Spleen (tissue), 11 donors: ENCODE data around the gene MAST4. TPM values are rescaled to one million over a fixed set of nuclear protein-coding genes. Genes with fewer than 3 reads are reported as not detected.

Experiments used
- DNase-seq: peaks from one replicate; pipeline ENCODE4 v3.0.0-alpha.2; 2020
- H3K27ac ChIP-seq, 8 donors: fragments of 200-600 bp; sonication (generic) in 7 of 8; 1 replicate in 4 of 8; 2 replicates in 4 of 8; pipeline versions ENCODE4 v1.5.0 to v1.8.0; 2016 to 2021; ENCODE audit warnings: inconsistent platforms in 4 of 8, mild to moderate bottlenecking in 4 of 8, moderate library complexity in 1 of 8
- H3K27me3 ChIP-seq, 7 donors: fragments of 200-600 bp; sonication (generic) in 6 of 7; replicated peaks in 1 of 7; 1 replicate in 4 of 7; 2 replicates in 3 of 7; pipeline versions ENCODE4 v1.5.0 to v1.8.0; 2016 to 2021; ENCODE audit warnings: inconsistent platforms in 3 of 7, mild to moderate bottlenecking in 1 of 7
- H3K36me3 ChIP-seq, 6 donors: fragments of 200-600 bp; sonication (generic) in 5 of 6; 1 replicate in 4 of 6; 2 replicates in 2 of 6; pipeline versions ENCODE4 v1.5.0 to v1.8.0; 2016 to 2021; ENCODE audit warnings: inconsistent platforms in 2 of 6
- H3K4me1 ChIP-seq, 6 donors: fragments of 200-600 bp; sonication (generic) in 5 of 6; 1 replicate in 3 of 6; 2 replicates in 3 of 6; pipeline versions ENCODE4 v1.5.0 to v1.8.0; 2016 to 2021; ENCODE audit warnings: inconsistent platforms in 3 of 6
- H3K4me3 ChIP-seq, 8 donors: fragments of 200-600 bp; sonication (generic) in 7 of 8; 1 replicate in 4 of 8; 2 replicates in 4 of 8; pipeline versions ENCODE4 v1.5.0 to v1.8.0; 2016 to 2021; ENCODE audit warnings: inconsistent platforms in 4 of 8, mild to moderate bottlenecking in 4 of 8, moderate library complexity in 2 of 8
- H3K9me3 ChIP-seq, 8 donors: fragments of 200-600 bp; sonication (generic) in 7 of 8; 1 replicate in 4 of 8; 2 replicates in 4 of 8; pipeline versions ENCODE4 v1.5.0 to v1.8.0; 2016 to 2021; ENCODE audit warnings: inconsistent platforms in 4 of 8
- POLR2A ChIP-seq, 3 donors: fragments of 450-650 bp; IDR thresholded peaks; one replicate each; pipeline ENCODE4 v1.5.1; 2017; ENCODE audit warnings: antibody characterized with exemption in 3 of 3, mild to moderate bottlenecking in 1 of 3
- POLR2AphosphoS5 ChIP-seq, 3 donors: sonication (generic); formaldehyde crosslinking; IDR thresholded peaks; one replicate each; pipeline ENCODE4 v1.5.1; 2017; ENCODE audit warnings: antibody characterized with exemption in 3 of 3
- WGBS, 5 donors: extraction: QIAGEN DNeasy Blood & Tissue Kit in 3 of 5; methylation state at CpG; one replicate each; pipeline versions ENCODE4 v1.1.5 to v1.1.7; 2013 to 2018; 5-methylcytosine and 5-hydroxymethylcytosine counted together
- intact Hi-C: fragments of 100-400 bp; cut with DNase I; formaldehyde crosslinking; loops from one replicate; pipeline ENCODE4 v1.15.0; 2023; ENCODE audit warnings: low total_unique reads
- polyA plus RNA-seq, 3 donors: library from polyadenylated mRNA; stranded (reverse); fragments of 200-250 nt; gene quantifications; one replicate each; pipeline ENCODE4 v1.2.1, GENCODE V29; 2013
- total RNA-seq, 7 donors: library from RNA; depleted of rRNA in 3 of 7; stranded (reverse); fragments of >200 nt in 3 of 7; fragmentation: NEBNext Ultra II Directional in 4 of 7; extraction: Animal tissue kit (Norgen Biotek cat#: 25700) in 4 of 7; gene quantifications; one replicate each; pipeline versions ENCODE4 v1.1.0 to v1.2.1, GENCODE V29; 2016 to 2021
- TF ChIP-seq, protein P1 (sequence below), 11 experiments: fragments of 200-600 bp in 7 of 11; fragments of 450-650 bp in 4 of 11; sonication (generic) in 4 of 11; IDR thresholded peaks in 8 of 11; conservative IDR thresholded peaks in 3 of 11; 1 replicate in 7 of 11; 2 replicates in 4 of 11; pipeline versions ENCODE4 v1.4.0 to v1.8.0; 2016 to 2021; ENCODE audit warnings: antibody characterized with exemption in 11 of 11, inconsistent platforms in 4 of 11, mild to moderate bottlenecking in 1 of 11
- donor health status: healthy with polysubstance abuse.
- donor health status: DM: no; HTN: no; CAD: no; lungs with moderate emphysema.
- donor health status: DM: no; HTN: no; CAD: no.
- donor health status: Bipolar disorder and iron deficiency.
- donor health status: healthy.
- donor health status: DM: no; HTN: no; CAD: no.
- donor health status: DM: yes; HTN: yes; CAD: no.

The MAST4 gene
- total and polyA plus RNA-seq, 10 donors: 2.5 to 43.7 (median 25.4) TPM

DNA sequence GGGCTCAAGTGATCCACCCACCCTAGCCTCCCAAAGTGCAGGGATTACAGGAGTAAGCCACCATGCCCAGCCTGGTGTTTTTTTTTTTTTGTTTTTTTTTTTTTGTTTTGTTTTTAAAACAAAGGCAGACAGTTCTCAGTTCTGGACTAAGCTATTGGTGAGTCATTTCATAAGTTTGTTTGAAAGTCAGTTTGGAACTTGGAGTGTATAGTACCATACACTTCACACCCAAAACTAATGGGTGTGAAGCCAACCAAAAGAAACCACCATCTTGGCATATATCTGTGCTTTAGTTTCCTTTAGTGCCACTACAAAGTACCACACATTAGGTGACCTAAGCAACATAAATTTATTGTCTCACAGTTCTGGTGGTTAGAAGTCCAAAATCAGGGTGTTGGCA is 13.4 kb downstream of the MAST4 start:
- H3K36me3 ChIP-seq: no peaks in the 10 kb centered on the region
- no peak for DNase-seq
- H3K9me3 ChIP-seq: no peaks in the 10 kb centered on the region
- H3K27me3 ChIP-seq: no peaks in the 10 kb centered on the region
- intact Hi-C loops: no loop called here
- TF ChIP-seq POLR2A (IDR thresholded peaks at IDR 0.05) (no peak), POLR2AphosphoS5 (IDR thresholded peaks at IDR 0.05) (no peak)
- TF ChIP-seq, protein P1, sequence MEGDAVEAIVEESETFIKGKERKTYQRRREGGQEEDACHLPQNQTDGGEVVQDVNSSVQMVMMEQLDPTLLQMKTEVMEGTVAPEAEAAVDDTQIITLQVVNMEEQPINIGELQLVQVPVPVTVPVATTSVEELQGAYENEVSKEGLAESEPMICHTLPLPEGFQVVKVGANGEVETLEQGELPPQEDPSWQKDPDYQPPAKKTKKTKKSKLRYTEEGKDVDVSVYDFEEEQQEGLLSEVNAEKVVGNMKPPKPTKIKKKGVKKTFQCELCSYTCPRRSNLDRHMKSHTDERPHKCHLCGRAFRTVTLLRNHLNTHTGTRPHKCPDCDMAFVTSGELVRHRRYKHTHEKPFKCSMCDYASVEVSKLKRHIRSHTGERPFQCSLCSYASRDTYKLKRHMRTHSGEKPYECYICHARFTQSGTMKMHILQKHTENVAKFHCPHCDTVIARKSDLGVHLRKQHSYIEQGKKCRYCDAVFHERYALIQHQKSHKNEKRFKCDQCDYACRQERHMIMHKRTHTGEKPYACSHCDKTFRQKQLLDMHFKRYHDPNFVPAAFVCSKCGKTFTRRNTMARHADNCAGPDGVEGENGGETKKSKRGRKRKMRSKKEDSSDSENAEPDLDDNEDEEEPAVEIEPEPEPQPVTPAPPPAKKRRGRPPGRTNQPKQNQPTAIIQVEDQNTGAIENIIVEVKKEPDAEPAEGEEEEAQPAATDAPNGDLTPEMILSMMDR (IDR thresholded peaks at IDR 0.05 in 8 of 11, conservative IDR thresholded peaks at IDR 0.05 in 3 of 11): no peak
- H3K4me3 ChIP-seq: no peak overlapping the region
- H3K4me1 ChIP-seq: no peaks in the 10 kb centered on the region
- no peak overlapping the region for H3K27ac ChIP-seq

DNA sequence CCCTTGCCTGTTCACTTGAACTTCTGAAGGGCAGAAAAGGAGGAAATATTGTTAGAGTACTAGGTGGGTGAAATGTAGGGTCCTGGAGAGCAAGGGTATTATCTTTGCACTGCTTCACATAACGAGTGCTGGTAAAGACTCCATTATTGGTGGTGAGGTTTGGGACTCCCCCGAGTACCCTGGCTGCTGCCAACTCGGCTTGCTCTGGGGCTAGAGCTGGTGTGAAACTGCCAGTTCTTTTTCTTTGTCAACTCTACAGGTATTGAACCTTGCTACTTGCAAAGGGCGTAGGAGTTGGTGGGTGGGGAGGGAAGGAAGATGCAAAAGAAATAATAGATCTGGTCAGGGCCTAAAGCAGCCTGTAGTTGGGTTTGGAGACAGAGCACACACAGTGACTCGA is 16.0 kb downstream of the MAST4 start:
- no peak for DNase-seq
- no peak overlapping the region for H3K4me3 ChIP-seq
- peaks cover 0 to 16% (median 6%) of the 10 kb centered on the region in 6 donors for H3K4me1 ChIP-seq
- H3K36me3 ChIP-seq: no peaks in the 10 kb centered on the region
- H3K9me3 ChIP-seq: no peaks in the 10 kb centered on the region
- intact Hi-C loops: no loop called here
- TF ChIP-seq POLR2A (IDR thresholded peaks at IDR 0.05): no peak
- TF ChIP-seq, protein P1 (IDR thresholded peaks at IDR 0.05 in 8 of 11, conservative IDR thresholded peaks at IDR 0.05 in 3 of 11): no peak
- no peak for TF ChIP-seq POLR2AphosphoS5 (IDR thresholded peaks at IDR 0.05)
- 71 to 89% (median 77%) methylated on average over 5 of the region's 5 CpGs for WGBS, 5 donors
- peak overlapping the region in 1 of 8 donors; percentile 25 for H3K27ac ChIP-seq
- H3K27me3 ChIP-seq: no peaks in the 10 kb centered on the region

DNA sequence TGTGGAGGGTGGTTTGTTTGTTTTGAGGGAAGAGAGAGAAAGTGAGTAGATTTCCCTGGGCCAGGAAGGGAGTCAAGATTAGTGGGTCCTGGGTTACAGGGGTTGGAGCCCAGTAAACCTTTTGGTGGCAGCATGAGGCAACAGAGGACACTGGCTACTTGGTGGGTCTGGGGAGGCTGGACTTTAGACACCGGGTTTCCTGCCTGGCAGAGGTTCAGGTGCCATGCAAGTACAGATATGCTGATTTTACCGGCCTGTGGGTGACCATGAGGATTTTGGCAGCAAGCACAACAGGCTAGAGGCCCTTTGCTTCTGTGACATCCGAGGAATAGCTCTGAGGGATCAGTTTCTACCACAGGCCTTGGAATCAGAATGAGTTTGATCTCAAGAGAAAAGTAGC is 18.9 kb downstream of the MAST4 start:
- TF ChIP-seq, protein P1 (IDR thresholded peaks at IDR 0.05 in 8 of 11, conservative IDR thresholded peaks at IDR 0.05 in 3 of 11): no peak
- no peak for TF ChIP-seq POLR2A (IDR thresholded peaks at IDR 0.05)
- no peak for TF ChIP-seq POLR2AphosphoS5 (IDR thresholded peaks at IDR 0.05)
- intact Hi-C loops: no loop called here
- no peaks in the 10 kb centered on the region for H3K36me3 ChIP-seq
- DNase-seq: no peak
- WGBS, 5 donors: 79 to 89% (median 83%) methylated on average over 3 of the region's 3 CpGs
- no peaks in the 10 kb centered on the region for H3K27me3 ChIP-seq
- H3K27ac ChIP-seq: no peak overlapping the region
- H3K9me3 ChIP-seq: no peaks in the 10 kb centered on the region
- H3K4me3 ChIP-seq: no peak overlapping the region
- H3K4me1 ChIP-seq: peaks cover 0 to 31% (median 9%) of the 10 kb centered on the region in 6 donors

DNA sequence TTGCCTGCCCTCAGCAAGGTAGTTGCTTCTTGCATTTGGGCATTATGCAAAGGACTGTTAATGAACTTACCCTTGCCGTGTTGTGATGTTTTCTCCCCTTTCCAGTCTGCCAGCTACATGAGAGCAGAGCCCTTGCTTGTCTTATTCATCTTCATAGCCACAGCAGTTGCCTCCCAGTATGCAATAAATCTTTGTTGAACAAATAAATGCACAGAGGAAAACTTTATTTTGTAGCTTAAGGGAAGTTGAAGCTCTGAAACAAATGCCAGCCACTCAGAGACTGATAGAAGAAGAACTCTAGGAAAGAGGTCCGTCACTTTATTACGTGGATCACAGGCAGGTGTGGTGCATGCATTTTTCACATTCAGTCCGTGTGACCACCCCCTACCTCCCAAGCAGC is 19.7 kb downstream of the MAST4 start:
- Histone ChIP-seq H3K4me3 (no peak overlapping the region), H3K9me3 (no peaks in the 10 kb centered on the region), H3K27ac (peak overlapping the region in 1 of 8 donors; percentile 73), H3K4me1 (peaks cover 0 to 31% (median 9%) of the 10 kb centered on the region in 6 donors), H3K27me3 (no peaks in the 10 kb centered on the region), H3K36me3 (no peaks in the 10 kb centered on the region)
- intact Hi-C loops: no loop called here
- DNase-seq: no peak
- TF ChIP-seq POLR2A (IDR thresholded peaks at IDR 0.05) (no peak), POLR2AphosphoS5 (IDR thresholded peaks at IDR 0.05) (no peak)
- TF ChIP-seq, protein P1 (IDR thresholded peaks at IDR 0.05 in 8 of 11, conservative IDR thresholded peaks at IDR 0.05 in 3 of 11): no peak
- WGBS, 5 donors: 67 to 90% (median 72%) methylated on average over 4 of the region's 4 CpGs
